GM20431 (cell line): ENCODE data around the gene IL12RB2.
"Not testable (repeated sequence)": the region's sequence is repeated elsewhere in the genome, so short reads cannot be mapped to it uniquely, and the experiment has no call there.

Source experiments
- in situ Hi-C: fragments of 300-500 bp; cut with MseI, MboI; formaldehyde crosslinking; loops from one replicate; pipeline ENCODE4 v1.15.0; 2020; ENCODE audit warnings: low sequenced_read_pairs; ENCODE audit not compliant: unreplicated experiment

The IL12RB2 gene

GRCh38 chr1:67429011-67429527, 121.4 kb downstream of the IL12RB2 start:
- in situ Hi-C loops, result no loop called here

GRCh38 chr1:67429528-67430357, 122.1 kb downstream of the IL12RB2 start:
- in situ Hi-C loops, result no loop called here

- in situ Hi-C loops, result no loop called here
Observed at GRCh38 chr1:67430358-67431155, 122.9 kb downstream of the IL12RB2 start, which contains the start of gene SERBP1. Gene SERBP1, minus strand, starts transcription at chr1:67430402. Its CDS starts 102 bp downstream, at chr1:67430300.

GRCh38 chr1:67431156-67431765, 123.6 kb downstream of the IL12RB2 start:
- in situ Hi-C loops, result no loop called here

GRCh38 chr1:67431869-67432578, 124.4 kb downstream of the IL12RB2 start:
- in situ Hi-C loops, result no loop called here

- in situ Hi-C loops, result no loop called here
Observed at GRCh38 chr1:67432745-67433144, 125.1 kb downstream of the IL12RB2 start.

GRCh38 chr1:67433837-67434236, 126.2 kb downstream of the IL12RB2 start:
- in situ Hi-C loops, result no loop called here

- in situ Hi-C loops, result no loop called here
Observed at GRCh38 chr1:67434491-67434890, 126.8 kb downstream of the IL12RB2 start.

- in situ Hi-C loops, result no loop called here
Observed at GRCh38 chr1:67436511-67437055, 128.9 kb downstream of the IL12RB2 start.

GRCh38 chr1:67437961-67438360, 130.3 kb downstream of the IL12RB2 start:
- in situ Hi-C loops, result no loop called here

GRCh38 chr1:67439277-67440029, 131.8 kb downstream of the IL12RB2 start:
- in situ Hi-C loops, result no loop called here

GRCh38 chr1:67440339-67440738, 132.7 kb downstream of the IL12RB2 start:
- in situ Hi-C loops, result no loop called here

- in situ Hi-C loops, result no loop called here
Observed at GRCh38 chr1:67441183-67441582, 133.5 kb downstream of the IL12RB2 start.

- in situ Hi-C loops, result no loop called here
Observed at GRCh38 chr1:67441739-67442281, 134.1 kb downstream of the IL12RB2 start.

GRCh38 chr1:67446014-67446413, 138.3 kb downstream of the IL12RB2 start:
- in situ Hi-C loops, result not testable (repeated sequence)
